Neural progenitor cell (in vitro differentiated cells): Measurements from ENCODE around the gene TMC4. TPM values are rescaled to one million over a fixed set of nuclear protein-coding genes. Genes with fewer than 3 reads are reported as not detected.
A peak's percentile ranks its signal among the peaks of the same experiment; 100 is the strongest.

Source experiments
- DNase-seq: peaks from one replicate; pipeline ENCODE4 v3.0.0-alpha.2; 2016; ENCODE audit warnings: low spot score
- H2AFZ ChIP-seq: fragments of 200-600 bp; sonication (generic); replicated peaks from 2 replicates; pipeline ENCODE4 v1.6.1; 2016; ENCODE audit warnings: antibody characterized with exemption
- H3F3A ChIP-seq: fragments of 200-600 bp; sonication (generic); 2 replicates; pipeline ENCODE4 v1.6.1; 2016; ENCODE audit warnings: antibody characterized with exemption, low read depth
- H3K27ac ChIP-seq: fragments of 200-600 bp; sonication (generic); 2 replicates; pipeline ENCODE4 v1.5.1; 2016; ENCODE audit warnings: mild to moderate bottlenecking
- H3K27me3 ChIP-seq: fragments of 200-600 bp; sonication (generic); 2 replicates; pipeline ENCODE4 v1.6.1; 2016; ENCODE audit warnings: mild to moderate bottlenecking, moderate library complexity
- H3K36me3 ChIP-seq: fragments of 200-600 bp; sonication (generic); 2 replicates; pipeline ENCODE4 v1.5.1; 2016
- H3K4me1 ChIP-seq: fragments of 200-600 bp; sonication (generic); 2 replicates; pipeline ENCODE4 v1.6.1; 2016; ENCODE audit warnings: mixed run types
- H3K4me2 ChIP-seq: fragments of 200-600 bp; sonication (generic); 2 replicates; pipeline ENCODE4 v1.6.1; 2016
- H3K4me3 ChIP-seq: fragments of 200-600 bp; sonication (generic); 2 replicates; pipeline ENCODE4 v1.5.1; 2016
- H3K79me2 ChIP-seq: fragments of 200-600 bp; sonication (generic); 2 replicates; pipeline ENCODE4 v1.6.1; 2016; ENCODE audit warnings: low read depth
- H3K9ac ChIP-seq: fragments of 200-600 bp; sonication (generic); 2 replicates; pipeline ENCODE4 v1.6.1; 2016
- H3K9me3 ChIP-seq: fragments of 200-600 bp; sonication (generic); 2 replicates; pipeline ENCODE4 v1.5.1; 2016; ENCODE audit warnings: low read depth
- H4K20me1 ChIP-seq: fragments of 200-600 bp; sonication (generic); 2 replicates; pipeline ENCODE4 v1.6.1; 2016; ENCODE audit warnings: low read depth
- H3K27ac Mint-ChIP-seq: 3 replicates; pipeline ENCODE4 v1.8.0; 2021; ENCODE audit warnings: mixed read lengths
- H3K27me3 Mint-ChIP-seq: 2 replicates; pipeline ENCODE4 v1.8.0; 2022; ENCODE audit warnings: low read depth, mild to moderate bottlenecking, inconsistent platforms, moderate library complexity, mixed read lengths; ENCODE audit not compliant: insufficient read depth
- H3K36me3 Mint-ChIP-seq: 3 replicates; pipeline ENCODE4 v1.8.0; 2021; ENCODE audit warnings: mixed read lengths
- H3K4me1 Mint-ChIP-seq: 3 replicates; pipeline ENCODE4 v1.8.0; 2021; ENCODE audit warnings: mixed read lengths
- H3K4me3 Mint-ChIP-seq: 3 replicates; pipeline ENCODE4 v1.8.0; 2021; ENCODE audit warnings: mild to moderate bottlenecking, moderate library complexity, mixed read lengths
- H3K9me3 Mint-ChIP-seq: 3 replicates; pipeline ENCODE4 v1.8.0; 2020; ENCODE audit warnings: mixed read lengths
- CTCF ChIP-seq: fragments of 200-600 bp; sonication (generic); IDR thresholded peaks from 2 replicates; pipeline ENCODE4 v1.5.1; 2017; ENCODE audit warnings: antibody characterized with exemption, mild to moderate bottlenecking
- EZH2 ChIP-seq: fragments of 200-600 bp; sonication (generic); IDR thresholded peaks from 2 replicates; pipeline ENCODE4 v1.6.1; 2017; ENCODE audit warnings: antibody characterized with exemption, mild to moderate bottlenecking, moderate library complexity
- EZH2phosphoT487 ChIP-seq: fragments of 200-600 bp; sonication (generic); IDR thresholded peaks from 2 replicates; pipeline ENCODE4 v1.6.1; 2017; ENCODE audit warnings: antibody characterized with exemption
- total RNA-seq: library from RNA; depleted of rRNA; stranded (reverse); fragments of >200 nt; gene quantifications from 2 replicates; pipeline ENCODE4 v1.2.3, GENCODE V29; 2015; ENCODE audit warnings: low replicate concordance

TMC4 gene
- total RNA-seq, 1 donor from 2014 or later = not detected

- TF ChIP-seq CTCF = no peak
- TF ChIP-seq EZH2phosphoT487 = no peak
- TF ChIP-seq EZH2 = no peak
- no peak for DNase-seq
- Histone ChIP-seq H2AFZ (no peak overlapping the region), H3K4me2 (no peak overlapping the region), H3K27ac (no peak overlapping the region), H3K27me3 (no peaks in the 10 kb centered on the region), H3K9ac (no peak overlapping the region), H4K20me1 (peaks cover 29% of the 10 kb centered on the region), H3K9me3 (no peaks in the 10 kb centered on the region), H3K4me3 (no peak overlapping the region), H3K36me3 (no peaks in the 10 kb centered on the region), H3K79me2 (no peaks in the 10 kb centered on the region), H3K4me1 (no peaks in the 10 kb centered on the region), H3F3A (peaks cover 3% of the 10 kb centered on the region)
- Mint-ChIP-seq H3K36me3 (peaks cover 50% of the 10 kb centered on the region), H3K4me1 (peaks cover 2% of the 10 kb centered on the region), H3K27ac (no peak overlapping the region), H3K4me3 (no peak overlapping the region), H3K27me3 (peaks cover 9% of the 10 kb centered on the region), H3K9me3 (no peaks in the 10 kb centered on the region)
These were observed 24.8 kb downstream of the TMC4 start for GRCh38 chr19:54148158-54148557.

- Mint-ChIP-seq H3K4me1 (peaks cover 2% of the 10 kb centered on the region), H3K36me3 (peaks cover 53% of the 10 kb centered on the region), H3K4me3 (peak overlapping the region; percentile 74), H3K27me3 (peaks cover 9% of the 10 kb centered on the region), H3K9me3 (no peaks in the 10 kb centered on the region), H3K27ac (no peak overlapping the region)
- DNase-seq = no peak
- peaks cover 34% of the 10 kb centered on the region for H4K20me1 ChIP-seq
- H3K27me3 ChIP-seq = no peaks in the 10 kb centered on the region
- H2AFZ ChIP-seq = no peak overlapping the region
- no peaks in the 10 kb centered on the region for H3F3A ChIP-seq
- H3K4me3 ChIP-seq = no peak overlapping the region
- no peaks in the 10 kb centered on the region for H3K4me1 ChIP-seq
- no peaks in the 10 kb centered on the region for H3K36me3 ChIP-seq
- H3K79me2 ChIP-seq = peaks cover 5% of the 10 kb centered on the region
- no peak overlapping the region for H3K4me2 ChIP-seq
- no peak overlapping the region for H3K9ac ChIP-seq
- no peak overlapping the region for H3K27ac ChIP-seq
- no peaks in the 10 kb centered on the region for H3K9me3 ChIP-seq
- TF ChIP-seq CTCF (no peak), EZH2 (no peak), EZH2phosphoT487 (no peak)
These were observed 25.3 kb downstream of the TMC4 start for GRCh38 chr19:54147676-54148075.

- Mint-ChIP-seq H3K4me1 (peaks cover 4% of the 10 kb centered on the region), H3K36me3 (peaks cover 53% of the 10 kb centered on the region), H3K27me3 (peaks cover 7% of the 10 kb centered on the region), H3K4me3 (no peak overlapping the region), H3K9me3 (no peaks in the 10 kb centered on the region), H3K27ac (no peak overlapping the region)
- H3K9ac ChIP-seq = no peak overlapping the region
- no peak overlapping the region for H3K27ac ChIP-seq
- peaks cover 25% of the 10 kb centered on the region for H3K79me2 ChIP-seq
- H3F3A ChIP-seq = no peaks in the 10 kb centered on the region
- no peaks in the 10 kb centered on the region for H3K27me3 ChIP-seq
- TF ChIP-seq CTCF (no peak), EZH2phosphoT487 (no peak), EZH2 (no peak)
- H3K4me2 ChIP-seq = no peak overlapping the region
- H3K4me3 ChIP-seq = no peak overlapping the region
- H3K9me3 ChIP-seq = no peaks in the 10 kb centered on the region
- no peaks in the 10 kb centered on the region for H3K36me3 ChIP-seq
- H2AFZ ChIP-seq = no peak overlapping the region
- no peaks in the 10 kb centered on the region for H3K4me1 ChIP-seq
- H4K20me1 ChIP-seq = peaks cover 51% of the 10 kb centered on the region
- DNase-seq = no peak
These were observed 27.3 kb downstream of the TMC4 start for GRCh38 chr19:54145541-54146158.
